Activated naive CD4-positive, alpha-beta T cell (primary cell): ENCODE results near the gene TMEM109.

Source experiments
- DNase-seq, 4 experiments: peaks; one replicate each; lab custom pipeline; 2025; lab: John Stamatoyannopoulos, UW

Gene TMEM109

GRCh38 chr11:60970890-60971289, 56.9 kb downstream of the TMEM109 start:
- DNase-seq: no peak

- DNase-seq: peak in 2 of 4 experiments; percentile 40 to 54
Observed at GRCh38 chr11:60971520-60971919, 57.6 kb downstream of the TMEM109 start, which contains the start of gene CD6. TSS of gene CD6 (plus strand) at chr11:60971680. CDS start at chr11:60971866, 186 bp downstream.

- no peak for DNase-seq
Observed at GRCh38 chr11:60972182-60973030, 58.4 kb downstream of the TMEM109 start.
